Measurements from ENCODE around the gene USP38. TPM values are rescaled to one million over a fixed set of nuclear protein-coding genes. Genes with fewer than 3 reads are reported as not detected.

Gene USP38
- total RNA-seq, 6 donors from 2014 or later, result 14.7 to 41.7 (median 23.4) TPM

- TF ChIP-seq CTCF (IDR thresholded peaks at IDR 0.05), result no peak
- TF ChIP-seq EP300 (IDR thresholded peaks at IDR 0.05), result no peak
- no peak for TF ChIP-seq POLR2AphosphoS5 (IDR thresholded peaks at IDR 0.05)
- TF ChIP-seq POLR2A (IDR thresholded peaks at IDR 0.05), result no peak
- H3K4me1 ChIP-seq, result no peaks in the 10 kb centered on the region
- no peak for ATAC-seq (ENCODE audit: low FRiP score in 2 of 2)
- no peaks in the 10 kb centered on the region for H3K9me3 ChIP-seq
- H3K27me3 ChIP-seq, result no peaks in the 10 kb centered on the region
- H3K36me3 ChIP-seq, result no peaks in the 10 kb centered on the region
- no peak overlapping the region for H3K27ac ChIP-seq
- DNase-seq, result no peak
- 54 to 55% methylated on average over 1 of the region's 1 CpG for WGBS, 2 donors
- no peak overlapping the region for H3K4me3 ChIP-seq
Observed at GRCh38 chr4:143240939-143241679, 56.4 kb downstream of the USP38 start.

GRCh38 chr4:143241892-143242291 lies 57.2 kb downstream of the USP38 start:
- H3K27me3 ChIP-seq, result no peaks in the 10 kb centered on the region
- H3K9me3 ChIP-seq, result no peaks in the 10 kb centered on the region
- ATAC-seq (ENCODE audit: low FRiP score in 2 of 2) (no peak), DNase-seq (no peak)
- TF ChIP-seq POLR2AphosphoS5 (IDR thresholded peaks at IDR 0.05), result no peak
- no peak for TF ChIP-seq POLR2A (IDR thresholded peaks at IDR 0.05)
- no peak for TF ChIP-seq CTCF (IDR thresholded peaks at IDR 0.05)
- TF ChIP-seq EP300 (IDR thresholded peaks at IDR 0.05), result no peak
- H3K27ac ChIP-seq, result no peak overlapping the region
- H3K4me1 ChIP-seq, result no peaks in the 10 kb centered on the region
- no peaks in the 10 kb centered on the region for H3K36me3 ChIP-seq
- H3K4me3 ChIP-seq, result no peak overlapping the region
- WGBS, 2 donors, result 89 to 100% methylated on average over 1 of the region's 1 CpG

- ATAC-seq (ENCODE audit: low FRiP score in 2 of 2) (no peak), DNase-seq (no peak)
- no peak overlapping the region for H3K4me3 ChIP-seq
- 85 to 86% methylated on average over 2 of the region's 2 CpGs for WGBS, 2 donors
- TF ChIP-seq CTCF (IDR thresholded peaks at IDR 0.05), result no peak
- no peak for TF ChIP-seq EP300 (IDR thresholded peaks at IDR 0.05)
- no peak for TF ChIP-seq POLR2AphosphoS5 (IDR thresholded peaks at IDR 0.05)
- TF ChIP-seq POLR2A (IDR thresholded peaks at IDR 0.05), result no peak
- H3K4me1 ChIP-seq, result no peaks in the 10 kb centered on the region
- no peaks in the 10 kb centered on the region for H3K9me3 ChIP-seq
- peak overlapping the region in 1 of 4 donors; percentile 1 for H3K27ac ChIP-seq
- H3K36me3 ChIP-seq, result no peaks in the 10 kb centered on the region
- no peaks in the 10 kb centered on the region for H3K27me3 ChIP-seq
Observed at GRCh38 chr4:143243041-143243440, 58.3 kb downstream of the USP38 start.

GRCh38 chr4:143246977-143247376 lies 62.3 kb downstream of the USP38 start:
- Histone ChIP-seq H3K36me3 (no peaks in the 10 kb centered on the region), H3K4me1 (no peaks in the 10 kb centered on the region), H3K27ac (no peak overlapping the region), H3K27me3 (no peaks in the 10 kb centered on the region), H3K4me3 (no peak overlapping the region), H3K9me3 (no peaks in the 10 kb centered on the region)
- 80 to 90% methylated on average over 4 of the region's 4 CpGs for WGBS, 2 donors
- ATAC-seq (ENCODE audit: low FRiP score in 2 of 2) (no peak), DNase-seq (no peak)
- TF ChIP-seq POLR2A (IDR thresholded peaks at IDR 0.05) (no peak), CTCF (IDR thresholded peaks at IDR 0.05) (no peak), EP300 (IDR thresholded peaks at IDR 0.05) (no peak), POLR2AphosphoS5 (IDR thresholded peaks at IDR 0.05) (no peak)

- WGBS, 2 donors, result 100% methylated on average over 2 of the region's 2 CpGs
- TF ChIP-seq CTCF (IDR thresholded peaks at IDR 0.05), result no peak
- no peak for TF ChIP-seq POLR2A (IDR thresholded peaks at IDR 0.05)
- TF ChIP-seq EP300 (IDR thresholded peaks at IDR 0.05), result no peak
- no peak for TF ChIP-seq POLR2AphosphoS5 (IDR thresholded peaks at IDR 0.05)
- no peak overlapping the region for H3K4me3 ChIP-seq
- no peaks in the 10 kb centered on the region for H3K4me1 ChIP-seq
- H3K27ac ChIP-seq, result no peak overlapping the region
- no peaks in the 10 kb centered on the region for H3K36me3 ChIP-seq
- no peaks in the 10 kb centered on the region for H3K27me3 ChIP-seq
- H3K9me3 ChIP-seq, result no peaks in the 10 kb centered on the region
- ATAC-seq (ENCODE audit: low FRiP score in 2 of 2), result no peak
- no peak for DNase-seq
Observed at GRCh38 chr4:143247866-143248265, 63.1 kb downstream of the USP38 start.
